ENCODE measurements around the gene MOCS1.

Gene MOCS1

DNA sequence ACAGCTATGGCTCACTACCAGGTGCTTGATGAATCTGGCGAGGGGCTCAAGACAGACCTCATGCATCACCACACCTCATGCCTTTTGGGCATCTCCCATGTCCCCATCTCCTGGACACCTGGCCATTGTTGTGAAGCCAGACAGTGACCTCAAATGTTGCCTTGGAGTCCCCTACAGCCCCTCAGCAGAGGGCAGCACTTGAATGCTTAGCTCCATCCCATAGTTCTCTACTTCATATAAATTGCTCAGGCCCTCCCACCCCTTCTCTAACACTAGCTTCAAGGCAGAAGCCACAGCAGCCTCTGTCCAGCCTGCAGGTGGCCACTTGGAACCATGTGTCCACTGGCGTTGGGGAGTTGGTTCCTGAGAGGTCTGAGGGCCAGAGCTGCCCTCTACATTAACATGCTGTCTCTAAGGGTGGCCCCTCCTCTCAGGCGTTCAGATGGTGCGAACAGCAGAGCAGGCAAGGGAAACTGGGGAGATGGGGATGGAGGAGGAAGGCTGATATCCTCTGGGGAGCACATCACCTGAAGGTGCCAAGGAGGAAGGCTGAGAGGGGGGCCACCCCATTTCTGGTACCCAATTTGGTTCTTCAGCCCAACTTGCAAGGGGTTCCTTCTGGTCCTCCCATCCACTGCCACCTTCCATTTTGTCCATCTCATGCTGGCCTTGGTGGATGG, 31.3 kb downstream of the MOCS1 start:
- TF ChIP-seq, protein P1, sequence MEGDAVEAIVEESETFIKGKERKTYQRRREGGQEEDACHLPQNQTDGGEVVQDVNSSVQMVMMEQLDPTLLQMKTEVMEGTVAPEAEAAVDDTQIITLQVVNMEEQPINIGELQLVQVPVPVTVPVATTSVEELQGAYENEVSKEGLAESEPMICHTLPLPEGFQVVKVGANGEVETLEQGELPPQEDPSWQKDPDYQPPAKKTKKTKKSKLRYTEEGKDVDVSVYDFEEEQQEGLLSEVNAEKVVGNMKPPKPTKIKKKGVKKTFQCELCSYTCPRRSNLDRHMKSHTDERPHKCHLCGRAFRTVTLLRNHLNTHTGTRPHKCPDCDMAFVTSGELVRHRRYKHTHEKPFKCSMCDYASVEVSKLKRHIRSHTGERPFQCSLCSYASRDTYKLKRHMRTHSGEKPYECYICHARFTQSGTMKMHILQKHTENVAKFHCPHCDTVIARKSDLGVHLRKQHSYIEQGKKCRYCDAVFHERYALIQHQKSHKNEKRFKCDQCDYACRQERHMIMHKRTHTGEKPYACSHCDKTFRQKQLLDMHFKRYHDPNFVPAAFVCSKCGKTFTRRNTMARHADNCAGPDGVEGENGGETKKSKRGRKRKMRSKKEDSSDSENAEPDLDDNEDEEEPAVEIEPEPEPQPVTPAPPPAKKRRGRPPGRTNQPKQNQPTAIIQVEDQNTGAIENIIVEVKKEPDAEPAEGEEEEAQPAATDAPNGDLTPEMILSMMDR (IDR thresholded peaks at IDR 0.05) = 0 out of 2 replicates have a peak, but pooled peaks have one; percentile 9
- TF ChIP-seq ZFX (IDR thresholded peaks at IDR 0.05; ENCODE audit: borderline replicate concordance) = no peak
- no peak overlapping the region for H3K27ac ChIP-seq

DNA sequence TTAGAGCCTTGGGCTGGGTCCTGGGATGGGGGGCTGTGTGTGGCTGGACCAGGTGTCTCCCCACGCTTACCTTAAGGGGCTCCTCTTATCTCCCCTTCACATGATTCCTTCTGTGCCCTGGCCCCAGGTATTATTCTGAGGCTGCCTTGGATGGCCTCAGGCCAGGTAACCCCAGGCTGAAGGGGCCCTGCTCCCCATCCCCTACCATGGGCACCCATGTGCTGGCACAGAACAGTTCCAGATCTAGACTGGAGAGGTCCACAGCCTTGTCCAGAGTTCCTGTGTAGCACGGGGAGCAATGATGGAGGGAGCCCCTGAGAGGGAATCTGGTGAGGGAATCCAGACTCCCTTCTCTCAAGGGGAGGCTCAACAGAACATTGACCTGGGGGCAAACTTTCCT, 32.1 kb downstream of the MOCS1 start:
- TF ChIP-seq, protein P1 (IDR thresholded peaks at IDR 0.05) = no peak
- TF ChIP-seq ZFX (IDR thresholded peaks at IDR 0.05; ENCODE audit: borderline replicate concordance) = no peak
- no peak overlapping the region for H3K27ac ChIP-seq

DNA sequence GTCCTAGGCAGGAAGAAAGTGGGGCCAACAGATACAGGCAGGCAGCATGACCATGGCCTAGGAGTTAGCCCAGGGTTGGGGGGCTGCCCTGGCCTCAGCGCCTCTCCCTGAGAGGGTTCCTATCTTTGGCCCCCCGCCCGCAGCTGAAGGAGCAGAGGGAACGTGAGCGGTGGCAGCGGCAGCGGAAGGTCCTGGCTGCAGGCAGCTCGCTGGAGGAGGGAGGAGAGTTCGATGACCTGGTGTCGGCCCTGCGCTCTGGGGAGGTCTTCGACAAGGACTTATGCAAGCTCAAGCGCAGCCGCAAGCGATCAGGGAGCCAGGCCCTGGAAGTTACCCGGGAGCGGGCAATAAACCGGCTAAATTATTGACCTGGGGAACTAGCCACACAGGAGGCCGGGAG, 32.6 kb downstream of the MOCS1 start:
- no peak for TF ChIP-seq ZFX (IDR thresholded peaks at IDR 0.05; ENCODE audit: borderline replicate concordance)
- TF ChIP-seq, protein P1 (IDR thresholded peaks at IDR 0.05) = no peak
- no peak overlapping the region for H3K27ac ChIP-seq

DNA sequence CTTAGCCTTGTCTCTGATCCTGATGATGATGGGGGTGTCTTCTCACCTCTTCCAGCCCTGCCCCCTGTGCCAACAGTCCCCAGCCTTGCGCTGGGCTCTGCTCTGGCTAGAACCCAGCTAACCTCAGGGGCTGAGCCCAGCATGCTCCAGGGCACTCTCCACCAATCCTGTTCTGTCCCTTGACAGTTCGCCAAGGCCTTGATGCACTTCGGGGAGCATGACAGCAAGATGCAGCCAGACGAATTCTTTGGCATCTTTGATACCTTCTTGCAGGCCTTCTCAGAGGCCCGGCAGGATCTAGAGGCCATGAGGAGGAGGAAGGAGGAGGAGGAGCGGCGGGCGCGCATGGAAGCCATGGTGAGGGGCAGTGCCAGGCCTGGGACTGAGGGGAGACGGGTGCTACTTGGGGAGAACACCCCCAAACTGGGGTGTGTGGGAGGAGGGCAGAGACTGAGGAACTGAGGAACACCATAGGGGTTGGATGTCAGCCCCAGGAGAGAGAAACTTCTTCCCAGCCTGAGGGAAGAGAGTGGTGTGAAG, 33.1 kb downstream of the MOCS1 start:
- no peak for TF ChIP-seq ZFX (IDR thresholded peaks at IDR 0.05; ENCODE audit: borderline replicate concordance)
- TF ChIP-seq, protein P1 (IDR thresholded peaks at IDR 0.05) = no peak

DNA sequence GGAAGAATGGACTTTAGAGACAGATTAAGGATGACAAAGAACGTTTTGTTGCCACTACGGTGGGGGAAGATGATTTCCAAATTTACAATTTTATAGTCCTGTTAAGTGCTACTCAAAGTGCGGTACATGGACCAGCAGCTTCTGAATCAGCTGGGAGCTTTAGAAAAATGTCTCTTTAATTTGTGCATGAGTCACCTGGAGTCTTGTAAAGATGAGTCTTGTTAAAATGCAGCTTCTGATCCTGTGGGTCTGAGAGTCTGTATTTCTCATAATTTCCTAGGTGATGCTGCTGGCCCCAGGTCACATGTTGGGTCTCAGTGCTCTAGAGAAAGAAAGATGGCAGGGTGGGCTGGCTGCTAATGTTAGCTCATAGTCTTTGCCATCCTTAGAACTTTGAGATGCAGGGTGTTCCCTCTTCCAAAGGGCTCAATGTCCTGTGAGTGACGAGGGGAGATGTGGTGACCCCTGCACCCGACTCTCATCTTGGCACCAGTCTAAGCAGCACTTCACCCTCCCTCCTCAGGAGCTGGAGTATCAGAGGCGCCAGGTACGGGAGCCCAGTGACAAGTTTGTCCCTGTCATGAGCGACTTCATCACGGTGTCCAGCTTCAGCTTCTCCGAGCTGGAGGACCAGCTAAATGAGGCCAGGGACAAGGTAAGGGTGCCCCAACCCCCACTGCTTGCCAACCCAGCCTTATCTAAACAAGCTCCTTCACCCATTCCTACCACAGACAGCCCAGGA, 34.5 kb downstream of the MOCS1 start:
- H3K27ac ChIP-seq = no peak overlapping the region
- TF ChIP-seq, protein P1 (IDR thresholded peaks at IDR 0.05) = no peak
- no peak for TF ChIP-seq ZFX (IDR thresholded peaks at IDR 0.05; ENCODE audit: borderline replicate concordance)

More for the DNA sequence above, 33.1 kb downstream of the MOCS1 start:
- no peak overlapping the region for H3K27ac ChIP-seq

DNA sequence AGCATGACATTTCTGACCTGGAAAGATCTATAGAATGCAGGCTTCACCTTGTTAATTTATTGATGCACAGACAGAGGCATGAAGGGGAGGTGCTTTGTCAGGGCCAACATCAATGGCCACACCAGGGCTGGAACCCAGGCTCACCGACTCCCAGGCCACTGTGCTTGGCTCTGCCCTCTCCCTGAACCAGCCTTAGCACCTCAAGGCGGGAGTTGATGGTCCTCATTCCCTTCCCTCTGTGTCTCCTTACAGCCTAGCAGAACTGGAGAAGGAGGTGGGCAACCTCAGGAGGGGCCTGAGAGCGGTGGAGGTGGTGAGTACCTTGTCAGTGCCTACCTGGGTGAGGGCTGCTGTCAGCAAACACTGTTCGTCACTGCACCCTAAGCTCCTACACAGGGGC, 35.6 kb downstream of the MOCS1 start:
- no peak for TF ChIP-seq ZFX (IDR thresholded peaks at IDR 0.05; ENCODE audit: borderline replicate concordance)
- H3K27ac ChIP-seq = no peak overlapping the region

DNA sequence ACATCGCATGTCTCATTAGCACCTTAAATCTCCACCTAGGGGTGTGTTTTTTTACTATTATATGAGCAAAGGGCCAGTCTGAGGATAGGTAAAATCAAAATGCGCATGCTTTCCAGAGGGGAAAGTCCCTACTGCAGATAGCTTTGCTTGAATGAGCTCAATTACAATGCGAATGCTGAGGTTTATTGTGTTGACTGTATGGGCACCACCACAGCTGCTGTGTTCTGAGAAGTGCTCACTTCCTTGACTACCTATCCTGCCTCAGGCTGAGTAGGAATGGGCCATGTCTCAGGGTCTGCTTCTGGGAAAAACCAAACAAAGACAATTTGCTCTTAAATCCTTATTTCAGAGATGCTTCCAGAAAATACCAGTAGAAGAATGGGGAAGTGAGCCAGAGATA, 36.6 kb downstream of the MOCS1 start:
- H3K27ac ChIP-seq = no peak overlapping the region
- TF ChIP-seq, protein P1 (IDR thresholded peaks at IDR 0.05) = no peak
- no peak for TF ChIP-seq ZFX (IDR thresholded peaks at IDR 0.05; ENCODE audit: borderline replicate concordance)

Measured in 22Rv1 (cell line).